Tibial nerve (tissue), 3 donors: ENCODE results near the gene ABITRAM.

Experiments
- CTCF ChIP-seq, 5 experiments: fragments of 200-600 bp in 3 of 5; fragments of 450-650 bp in 2 of 5; sonication (generic) in 3 of 5; IDR thresholded peaks; one replicate each; pipeline ENCODE4 v1.5.1; 2016 to 2019; ENCODE audit warnings: antibody characterized with exemption in 5 of 5, mild to moderate bottlenecking in 3 of 5, moderate library complexity in 2 of 5
- POLR2A ChIP-seq, 2 donors: fragments of 450-650 bp; IDR thresholded peaks; one replicate each; pipeline ENCODE4 v1.6.1; 2017; ENCODE audit warnings: antibody characterized with exemption in 2 of 2, mild to moderate bottlenecking in 2 of 2, moderate library complexity in 2 of 2

- no peak for TF ChIP-seq POLR2A (IDR thresholded peaks at IDR 0.05)
- TF ChIP-seq CTCF (IDR thresholded peaks at IDR 0.05): no peak
These were observed 17.4 kb downstream of the ABITRAM start for GRCh38 chr9:108951578-108951977.
